ENCODE data around the gene UQCC2.

Gene UQCC2

GRCh38 chr6:33690766-33691165 is 20.7 kb downstream of the UQCC2 start:
- H3K27ac ChIP-seq: no peak overlapping the region
- TF ChIP-seq ZFX (IDR thresholded peaks at IDR 0.05; ENCODE audit: borderline replicate concordance) (no peak), CTCF (IDR thresholded peaks at IDR 0.05) (no peak)

GRCh38 chr6:33689879-33690278 is 21.6 kb downstream of the UQCC2 start:
- no peak for TF ChIP-seq CTCF (IDR thresholded peaks at IDR 0.05)
- no peak for TF ChIP-seq ZFX (IDR thresholded peaks at IDR 0.05; ENCODE audit: borderline replicate concordance)
- H3K27ac ChIP-seq: no peak overlapping the region

- no peak overlapping the region for H3K27ac ChIP-seq
- no peak for TF ChIP-seq ZFX (IDR thresholded peaks at IDR 0.05; ENCODE audit: borderline replicate concordance)
- TF ChIP-seq CTCF (IDR thresholded peaks at IDR 0.05): no peak
Measured at GRCh38 chr6:33689148-33689494, 22.4 kb downstream of the UQCC2 start.

GRCh38 chr6:33688451-33689147 is 22.9 kb downstream of the UQCC2 start:
- no peak for TF ChIP-seq ZFX (IDR thresholded peaks at IDR 0.05; ENCODE audit: borderline replicate concordance)
- TF ChIP-seq CTCF (IDR thresholded peaks at IDR 0.05): no peak
- H3K27ac ChIP-seq: no peak overlapping the region

- H3K27ac ChIP-seq: no peak overlapping the region
- TF ChIP-seq ZFX (IDR thresholded peaks at IDR 0.05; ENCODE audit: borderline replicate concordance) (no peak), CTCF (IDR thresholded peaks at IDR 0.05) (no peak)
Measured at GRCh38 chr6:33688006-33688405, 23.5 kb downstream of the UQCC2 start.

- no peak overlapping the region for H3K27ac ChIP-seq
- TF ChIP-seq CTCF (IDR thresholded peaks at IDR 0.05) (no peak), ZFX (IDR thresholded peaks at IDR 0.05; ENCODE audit: borderline replicate concordance) (no peak)
Measured at GRCh38 chr6:33686981-33687975, 24.2 kb downstream of the UQCC2 start.

All from 22Rv1 (cell line).